Ishikawa (cell line): ENCODE measurements around the gene ANOS1.

Experiments
- CEBPB ChIP-seq: IDR thresholded peaks from 2 replicates; pipeline ENCODE4 v1.6.1; 2012
- CREB1 ChIP-seq: IDR thresholded peaks from 2 replicates; pipeline ENCODE4 v1.6.1; 2012; ENCODE audit warnings: low read depth
- EGR1 ChIP-seq: IDR thresholded peaks from 2 replicates; pipeline ENCODE4 v1.6.1; 2012
- FOXM1 ChIP-seq: IDR thresholded peaks from 2 replicates; pipeline ENCODE4 v1.6.1; 2012; ENCODE audit warnings: low read depth, borderline replicate concordance
- MAX ChIP-seq: IDR thresholded peaks from 2 replicates; pipeline ENCODE4 v1.6.1; 2012
- NFIC ChIP-seq: IDR thresholded peaks from 2 replicates; pipeline ENCODE4 v1.6.1; 2012
- RAD21 ChIP-seq: IDR thresholded peaks from 2 replicates; pipeline ENCODE4 v1.6.1; 2012; ENCODE audit warnings: low read depth
- REST ChIP-seq: IDR thresholded peaks from 2 replicates; pipeline ENCODE4 v1.6.1; 2012; ENCODE audit warnings: low read depth, mild to moderate bottlenecking
- TAF1 ChIP-seq: IDR thresholded peaks from 2 replicates; pipeline ENCODE4 v1.6.1; 2012; ENCODE audit warnings: low read depth, mild to moderate bottlenecking
- TCF12 ChIP-seq: IDR thresholded peaks from 2 replicates; pipeline ENCODE4 v1.6.1; 2012; ENCODE audit warnings: low read depth
- TEAD4 ChIP-seq: IDR thresholded peaks from 2 replicates; pipeline ENCODE4 v1.6.1; 2012
- USF1 ChIP-seq: IDR thresholded peaks from 2 replicates; pipeline ENCODE4 v1.6.1; 2012
- YY1 ChIP-seq: IDR thresholded peaks from 2 replicates; pipeline ENCODE4 v1.6.1; 2012; ENCODE audit warnings: low read depth
- ZBTB7A ChIP-seq: IDR thresholded peaks from 2 replicates; pipeline ENCODE4 v1.6.1; 2012; ENCODE audit warnings: low read depth

ANOS1 gene

GRCh38 chrX:8755116-8755515 lies 23.2 kb upstream of the ANOS1 start:
- TF ChIP-seq NFIC = no peak
- no peak for TF ChIP-seq ZBTB7A
- no peak for TF ChIP-seq USF1

- TF ChIP-seq TAF1 (no peak), YY1 (no peak), REST (no peak), USF1 (no peak), EGR1 (no peak), MAX (no peak), NFIC (no peak)
Measured at GRCh38 chrX:8749697-8750096, 17.8 kb upstream of the ANOS1 start.

- TF ChIP-seq CREB1 (no peak), RAD21 (peak; percentile 26; the same call in 1 of the 2 replicates)
Measured at GRCh38 chrX:8748855-8749254, 16.9 kb upstream of the ANOS1 start.

GRCh38 chrX:8743126-8743732 lies 11.3 kb upstream of the ANOS1 start:
- TF ChIP-seq RAD21 (peak; percentile 51), USF1 (no peak)

- TF ChIP-seq TEAD4 (no peak), USF1 (no peak), CREB1 (no peak), YY1 (no peak), REST (no peak), TAF1 (no peak), TCF12 (no peak), CEBPB (no peak), FOXM1 (no peak), RAD21 (no peak), NFIC (no peak), EGR1 (no peak)
Measured at GRCh38 chrX:8741981-8742380, 10.0 kb upstream of the ANOS1 start.

GRCh38 chrX:8738588-8739189 lies 6.8 kb upstream of the ANOS1 start:
- TF ChIP-seq REST (no peak), RAD21 (peak; percentile 54)
